GM12873 (cell line): Measurements from ENCODE around the gene DHPS.

ENCODE experiments used
- CTCF ChIP-seq: IDR thresholded peaks from 2 replicates; pipeline ENCODE4 v1.5.1; 2012; ENCODE audit warnings: low read depth, mild to moderate bottlenecking, moderate library complexity, low read length, control low read depth; ENCODE audit not compliant: insufficient read depth; ENCODE audit errors: missing control alignments

The DHPS gene

DNA sequence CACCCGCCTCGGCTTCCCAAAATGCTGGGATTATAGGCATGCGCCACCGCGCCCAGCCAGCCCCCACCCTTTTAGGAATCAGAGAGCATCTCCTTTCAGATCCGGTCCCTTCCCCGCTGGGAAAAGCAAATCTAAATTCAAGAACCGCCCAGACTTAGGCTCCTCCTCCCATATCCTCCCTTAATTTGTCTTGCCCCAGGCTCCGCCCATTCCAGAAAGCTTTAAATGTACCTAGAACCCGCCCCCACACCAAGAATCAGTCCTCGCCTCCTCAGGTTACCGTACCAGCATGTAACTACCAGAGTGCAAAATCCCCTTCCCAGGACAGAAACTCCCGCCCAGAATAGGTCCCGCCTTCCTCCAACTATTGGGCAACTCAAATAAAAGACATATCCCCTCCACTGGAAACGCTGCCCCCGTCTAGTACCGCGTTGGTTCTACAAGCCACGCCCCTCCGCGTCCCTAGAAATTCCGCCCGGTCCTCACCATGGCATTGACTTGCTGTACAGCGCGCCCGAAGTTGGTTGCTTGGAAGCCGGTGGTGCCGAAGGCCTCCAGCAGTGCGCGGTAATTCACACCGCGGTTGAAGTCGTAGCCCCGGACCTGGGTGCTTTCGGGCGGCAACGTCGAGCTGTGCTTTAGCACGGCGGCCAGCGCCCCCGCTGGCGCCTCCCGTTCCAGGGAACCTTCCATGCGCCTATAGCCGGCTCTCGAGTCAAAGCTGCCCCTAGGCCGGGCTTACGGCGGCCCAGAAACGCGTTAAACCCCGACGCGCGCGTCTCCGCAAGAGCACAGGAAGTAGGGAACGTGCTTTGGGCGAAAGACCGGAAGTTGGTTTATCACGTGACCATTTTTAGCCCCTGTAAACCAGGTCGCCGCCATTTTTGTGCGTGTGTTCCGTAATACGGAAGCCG is at the start of gene DHPS:
Gene DHPS, minus strand, starts transcription at position 807 of the 914 bp plus-strand sequence. Its CDS starts 114 bp downstream, at position 693.
- peak; percentile 12 for TF ChIP-seq CTCF

GRCh38 chr19:12731337-12731736 is 49.7 kb upstream of the DHPS start:
- no peak for TF ChIP-seq CTCF

DNA sequence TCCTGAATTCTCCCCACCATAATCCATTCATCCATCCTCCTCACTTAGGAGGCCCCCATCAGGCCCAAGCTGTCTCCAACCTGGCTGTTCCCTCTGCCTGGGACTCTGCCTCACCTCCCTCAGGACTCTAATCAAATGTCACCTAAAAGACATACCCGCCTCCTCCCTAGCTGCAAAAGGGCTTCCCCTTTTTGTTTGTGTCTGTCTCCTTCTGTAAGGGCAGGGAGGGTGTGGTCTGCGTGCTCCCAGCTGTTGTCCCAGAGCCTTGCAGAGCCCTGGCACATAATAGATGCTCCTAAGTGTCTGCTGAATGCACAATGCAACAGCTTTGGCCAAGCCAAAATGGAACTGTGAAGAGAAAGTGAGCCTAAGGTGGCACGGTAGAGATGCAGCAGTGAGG is 48.4 kb upstream of the DHPS start:
- no peak for TF ChIP-seq CTCF

DNA sequence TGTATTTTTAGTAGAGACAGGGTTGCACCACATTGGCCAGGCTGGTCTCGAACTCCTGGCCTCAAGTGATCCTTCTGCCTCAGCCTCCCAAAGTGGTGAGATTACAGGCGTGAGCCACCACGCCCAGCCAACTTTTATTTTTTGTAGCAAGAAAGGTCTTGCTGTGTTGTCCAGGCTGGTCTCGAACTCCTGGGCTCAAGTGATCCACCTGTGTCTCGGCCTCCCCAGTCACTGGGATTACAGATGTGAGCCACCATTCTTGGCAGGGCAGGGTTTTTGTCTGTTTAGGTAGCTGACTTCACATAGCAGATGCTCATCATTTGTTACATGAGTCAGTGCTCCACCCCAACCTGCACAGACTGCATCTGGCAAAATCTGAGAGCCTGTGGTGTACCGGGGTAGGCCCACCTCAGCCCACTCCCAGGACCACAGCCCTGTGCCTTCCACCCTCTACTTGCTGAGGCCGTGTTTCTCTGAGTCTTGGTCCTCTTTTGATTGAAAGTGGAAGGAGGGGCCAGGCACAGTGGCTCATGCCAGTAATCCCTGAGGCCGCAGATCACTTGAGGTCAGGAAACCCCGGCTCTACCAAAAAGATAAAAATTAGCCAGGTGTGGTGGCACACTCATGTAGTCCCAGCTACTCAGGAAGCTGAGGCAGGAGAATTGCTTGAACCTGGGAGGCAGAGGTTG is 46.2 kb upstream of the DHPS start:
- no peak for TF ChIP-seq CTCF

DNA sequence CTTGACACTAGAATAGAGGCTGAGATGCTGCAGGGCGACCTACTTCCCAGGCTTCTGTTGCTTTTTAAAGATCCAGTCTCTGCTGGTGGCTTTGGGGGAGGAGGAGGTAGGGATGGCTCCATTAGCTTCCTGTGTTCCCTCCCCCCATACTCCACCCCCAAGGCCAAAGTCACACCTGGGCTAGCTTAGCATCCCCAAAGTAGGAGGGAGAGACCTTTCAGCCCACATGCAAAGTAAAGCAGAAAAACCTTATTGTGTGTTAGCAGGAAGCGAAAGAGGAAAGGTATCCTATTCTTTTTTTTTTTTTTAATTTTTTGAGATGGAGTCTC is 45.3 kb upstream of the DHPS start:
- no peak for TF ChIP-seq CTCF

GRCh38 chr19:12723641-12724426 is 42.2 kb upstream of the DHPS start, which contains the start of gene TNPO2:
TNPO2 (minus strand) TSS chr19:12723932; CDS start chr19:12720977, 2,955 bp downstream.
- no peak for TF ChIP-seq CTCF

- TF ChIP-seq CTCF: no peak
Observed at GRCh38 chr19:12723381-12723640, 41.6 kb upstream of the DHPS start.
